SK-N-SH (cell line): ENCODE measurements around the gene KDM4C. TPM values are rescaled to one million over a fixed set of nuclear protein-coding genes. Genes with fewer than 3 reads are reported as not detected.

ENCODE experiments used
- CTCF ChIA-PET: fragments of 300-600, 350-600 bp; formaldehyde crosslinking; extraction: SDS; loops from one replicate; lab custom pipeline; 2021; lab: Yijun Ruan, JAX
- POLR2A ChIA-PET: fragments of 350-600 bp; sonication (Branson Sonifier 250); formaldehyde crosslinking; extraction: SDS; loops from one replicate; lab custom pipeline; 2020; ENCODE audit warnings: antibody characterized with exemption, inconsistent platforms; lab: Yijun Ruan, JAX
- DNase-seq: peaks from one replicate; pipeline ENCODE4 v3.0.0; 2012
- H2AFZ ChIP-seq: fragments of 200-600 bp; sonication (generic); 2 replicates; pipeline ENCODE4 v1.8.1; 2016; ENCODE audit warnings: antibody characterized with exemption, mild to moderate bottlenecking, low read depth
- H3F3A ChIP-seq: fragments of 200-600 bp; sonication (generic); replicated peaks from 2 replicates; pipeline ENCODE3; 2016; ENCODE audit warnings: antibody characterized with exemption, mild to moderate bottlenecking; ENCODE audit not compliant: insufficient read depth
- H3K27ac ChIP-seq, 2 experiments: fragments of 200-500 bp in 1 of 2; fragments of 200-600 bp in 1 of 2; sonication (Bioruptor generic) in 1 of 2; sonication (generic), shearing (Covaris generic) in 1 of 2; 2 replicates each; pipeline versions ENCODE4 v1.5.1 to v1.6.1; 2014 to 2016; ENCODE audit warnings: low read depth in 2 of 2, inconsistent platforms in 1 of 2, low read length in 1 of 2, mild to moderate bottlenecking in 1 of 2, mixed read lengths in 1 of 2
- H3K27me3 ChIP-seq: fragments of 200-600 bp; sonication (generic), shearing (Covaris generic); 2 replicates; pipeline ENCODE4 v1.6.1; 2016; ENCODE audit warnings: mixed run types; ENCODE audit not compliant: insufficient read depth
- H3K36me3 ChIP-seq, 2 experiments: fragments of 200-500 bp in 1 of 2; fragments of 200-600 bp in 1 of 2; sonication (Bioruptor generic) in 1 of 2; sonication (generic) in 1 of 2; replicated peaks in 1 of 2; 2 replicates each; pipeline versions ENCODE3 to v1.5.1; 2014 to 2016; ENCODE audit warnings: low read length in 1 of 2, mild to moderate bottlenecking in 1 of 2; ENCODE audit not compliant: insufficient read depth in 2 of 2, control insufficient read depth in 1 of 2
- H3K4me1 ChIP-seq, 2 experiments: fragments of 200-500 bp in 1 of 2; fragments of 200-600 bp in 1 of 2; sonication (Bioruptor generic) in 1 of 2; sonication (generic), shearing (Covaris generic) in 1 of 2; 2 replicates each; pipeline versions ENCODE4 v1.5.1 to v1.6.1; 2014 to 2016; ENCODE audit warnings: low read depth in 1 of 2, low read length in 1 of 2, mixed run types in 1 of 2; ENCODE audit not compliant: insufficient read depth in 2 of 2, control insufficient read depth in 1 of 2
- H3K4me2 ChIP-seq: fragments of 200-600 bp; sonication (generic), shearing (Covaris generic); 2 replicates; pipeline ENCODE4 v1.6.1; 2017; ENCODE audit warnings: mixed run types
- H3K4me3 ChIP-seq, 2 experiments: fragments of 200-500 bp in 1 of 2; fragments of 200-600 bp in 1 of 2; sonication (Bioruptor generic) in 1 of 2; sonication (generic), shearing (Covaris generic) in 1 of 2; 2 replicates each; pipeline versions ENCODE4 v1.5.1 to v1.8.1; 2014 to 2016; ENCODE audit warnings: low read depth in 2 of 2, inconsistent platforms in 1 of 2, low read length in 1 of 2, mild to moderate bottlenecking in 1 of 2, mixed read lengths in 1 of 2, moderate library complexity in 1 of 2
- H3K79me2 ChIP-seq: fragments of 200-600 bp; sonication (generic); 2 replicates; pipeline ENCODE4 v1.8.1; 2017; ENCODE audit warnings: mild to moderate bottlenecking; ENCODE audit not compliant: insufficient read depth
- H3K9ac ChIP-seq: fragments of 200-600 bp; sonication (generic); 2 replicates; pipeline ENCODE4 v1.6.1; 2017; ENCODE audit warnings: mixed run types
- H3K9me2 ChIP-seq: fragments of 200-600 bp; sonication (generic); 2 replicates; pipeline ENCODE4 v1.6.1; 2017; ENCODE audit warnings: mixed run types
- H3K9me3 ChIP-seq: fragments of 200-600 bp; sonication (generic); 2 replicates; pipeline ENCODE4 v1.6.1; 2017; ENCODE audit warnings: mixed run types, mild to moderate bottlenecking, moderate library complexity
- H4K20me1 ChIP-seq: fragments of 200-600 bp; sonication (generic); 2 replicates; pipeline ENCODE4 v1.6.1; 2017; ENCODE audit warnings: mild to moderate bottlenecking, mixed run types; ENCODE audit not compliant: insufficient read depth
- ELF1 ChIP-seq: IDR thresholded peaks from 2 replicates; pipeline ENCODE4 v1.4.0; 2012
- EP300 ChIP-seq, 2 experiments: IDR thresholded peaks; 2 replicates each; pipeline versions ENCODE4 v1.4.0 to v1.6.1; 2012; ENCODE audit warnings: borderline replicate concordance in 1 of 2, low read depth in 1 of 2, low read length in 1 of 2
- EZH2phosphoT487 ChIP-seq: fragments of 200-600 bp; sonication (generic); IDR thresholded peaks from 2 replicates; pipeline ENCODE4 v1.6.1; 2017; ENCODE audit warnings: low read depth, mixed run types, mild to moderate bottlenecking, antibody characterized with exemption, moderate library complexity, borderline replicate concordance
- FOSL2 ChIP-seq: IDR thresholded peaks from 2 replicates; pipeline ENCODE4 v1.4.0; 2012; ENCODE audit warnings: low read depth, mild to moderate bottlenecking, moderate library complexity, borderline replicate concordance
- FOXJ3 ChIP-seq: sonication (generic); formaldehyde crosslinking; IDR thresholded peaks from 2 replicates; pipeline ENCODE4 v1.5.1; 2020; ENCODE audit warnings: mild to moderate bottlenecking, missing genetic modification reagents
- GATA2 ChIP-seq: sonication (generic); formaldehyde crosslinking; IDR thresholded peaks from 2 replicates; pipeline ENCODE4 v1.5.0; 2020; ENCODE audit warnings: mild to moderate bottlenecking, missing genetic modification reagents
- MEF2A ChIP-seq: IDR thresholded peaks from 2 replicates; pipeline ENCODE4 v1.4.0; 2012; ENCODE audit warnings: low read depth, borderline replicate concordance
- NFIC ChIP-seq: IDR thresholded peaks from 2 replicates; pipeline ENCODE4 v1.4.0; 2012; ENCODE audit warnings: borderline replicate concordance
- TAF1 ChIP-seq: IDR thresholded peaks from 2 replicates; pipeline ENCODE4 v1.6.1; 2012; ENCODE audit warnings: low read depth, mild to moderate bottlenecking, low read length, moderate library complexity, borderline replicate concordance
- TCF12 ChIP-seq: IDR thresholded peaks from 2 replicates; pipeline ENCODE4 v1.4.0; 2012
- TEAD4 ChIP-seq: IDR thresholded peaks from 2 replicates; pipeline ENCODE4 v1.4.0; 2012; ENCODE audit warnings: mild to moderate bottlenecking, borderline replicate concordance; ENCODE audit not compliant: insufficient read depth
- WGBS: methylation state at CpG from one replicate; pipeline ENCODE4 v1.1.6; 2017; ENCODE audit warnings: low lambda C conversion rate; 5-methylcytosine and 5-hydroxymethylcytosine counted together
- polyA plus RNA-seq, 3 experiments: library from polyadenylated mRNA; depleted of rRNA; stranded (reverse); fragments of >200 nt; gene quantifications; 2 replicates each; pipeline ENCODE4 v1.2.3, GENCODE V29; 2012
- TF ChIP-seq, protein P1 (sequence below): fragments of 150-350 bp; IDR thresholded peaks from 2 replicates; pipeline ENCODE4 v1.6.1; 2016; ENCODE audit warnings: mild to moderate bottlenecking, low read depth, low read length
- TF ChIP-seq, protein P2 (sequence below): IDR thresholded peaks from 2 replicates; pipeline ENCODE4 v1.4.0; 2012; ENCODE audit warnings: low read depth, borderline replicate concordance
- TF ChIP-seq, protein P3 (sequence below): fragments of 200-600 bp; sonication (generic); IDR thresholded peaks from 2 replicates; pipeline ENCODE4 v1.6.1; 2017; ENCODE audit warnings: antibody characterized with exemption, mild to moderate bottlenecking, moderate library complexity
- TF ChIP-seq, protein P4 (sequence below): IDR thresholded peaks from 2 replicates; pipeline ENCODE4 v1.4.0; 2012; ENCODE audit warnings: low read depth
- TF ChIP-seq, protein P5 (sequence below): fragments of 150-350 bp; IDR thresholded peaks from 2 replicates; pipeline ENCODE4 v1.6.1; 2017; ENCODE audit warnings: antibody characterized with exemption, low read length, low read depth, borderline replicate concordance

KDM4C gene
- polyA plus RNA-seq, 1 of the 3 experiments (the other 2 are of a cell fraction), result 9.4 TPM

DNA sequence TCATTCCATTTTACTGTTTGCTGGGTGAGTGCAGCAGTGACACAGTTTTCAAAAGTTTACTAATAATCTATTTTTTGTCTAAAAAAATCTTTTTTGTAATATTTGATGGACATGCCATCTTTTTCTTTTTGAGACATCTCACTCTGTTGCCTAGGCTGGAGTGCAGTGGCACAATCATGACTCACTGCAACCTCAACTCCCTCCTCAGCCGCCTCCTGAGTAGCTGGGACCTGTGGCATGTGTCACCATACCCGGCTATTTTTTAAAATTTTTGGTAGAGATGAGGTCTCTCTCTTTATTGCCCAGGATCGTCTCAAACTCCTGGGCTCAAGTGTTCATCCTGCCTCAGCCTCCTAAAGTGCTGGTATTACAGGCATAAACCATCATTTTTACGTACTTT is 86.0 kb downstream of the KDM4C start:
- Histone ChIP-seq H3K4me1 (no peaks in the 10 kb centered on the region), H2AFZ (no peak overlapping the region), H3K79me2 (no peaks in the 10 kb centered on the region), H3F3A (no peaks in the 10 kb centered on the region), H3K9me3 (no peaks in the 10 kb centered on the region), H3K27me3 (no peaks in the 10 kb centered on the region), H3K9me2 (no peaks in the 10 kb centered on the region), H3K36me3 (no peaks in the 10 kb centered on the region), H4K20me1 (no peaks in the 10 kb centered on the region), H3K27ac (no peak overlapping the region), H3K9ac (no peak overlapping the region), H3K4me2 (no peak overlapping the region), H3K4me3 (no peak overlapping the region)
- TF ChIP-seq TAF1, result no peak
- no peak for TF ChIP-seq EP300 (IDR thresholded peaks at IDR 0.05; ENCODE audit: borderline replicate concordance in 1 of 2, low read depth in 1 of 2, low read length in 1 of 2)
- WGBS, result 96% methylated on average over 4 of the region's 4 CpGs
- CTCF ChIA-PET, result interaction anchor here (1.6 kb wide), 1 partner anchor 16 kb away, joined by 10 read pairs; no protein-coding TSS in a partner anchor
- DNase-seq, result no peak
- POLR2A ChIA-PET, result no interaction called here

DNA sequence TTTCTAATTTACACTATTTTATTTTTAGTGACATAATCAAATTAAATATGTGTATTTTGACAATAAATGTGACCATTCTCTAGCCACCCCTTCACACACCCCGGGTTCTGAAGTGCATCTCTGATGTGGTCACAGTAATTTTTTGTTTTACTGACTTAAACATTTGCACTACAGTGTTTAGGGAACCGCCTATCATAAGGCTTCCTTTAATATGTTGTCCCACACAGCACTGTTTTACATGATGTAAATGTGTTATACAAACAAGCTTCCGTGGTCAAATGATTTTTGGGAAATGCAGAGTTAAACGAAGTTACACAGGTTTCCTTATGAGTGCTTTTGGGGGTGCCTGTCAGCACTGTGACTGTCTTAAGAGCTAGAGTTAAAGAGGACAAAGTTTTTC is 86.5 kb downstream of the KDM4C start:
- CTCF ChIA-PET, result interaction anchor here (1.6 kb wide), 1 partner anchor 17 kb away, joined by 10 read pairs; no protein-coding TSS in a partner anchor

DNA sequence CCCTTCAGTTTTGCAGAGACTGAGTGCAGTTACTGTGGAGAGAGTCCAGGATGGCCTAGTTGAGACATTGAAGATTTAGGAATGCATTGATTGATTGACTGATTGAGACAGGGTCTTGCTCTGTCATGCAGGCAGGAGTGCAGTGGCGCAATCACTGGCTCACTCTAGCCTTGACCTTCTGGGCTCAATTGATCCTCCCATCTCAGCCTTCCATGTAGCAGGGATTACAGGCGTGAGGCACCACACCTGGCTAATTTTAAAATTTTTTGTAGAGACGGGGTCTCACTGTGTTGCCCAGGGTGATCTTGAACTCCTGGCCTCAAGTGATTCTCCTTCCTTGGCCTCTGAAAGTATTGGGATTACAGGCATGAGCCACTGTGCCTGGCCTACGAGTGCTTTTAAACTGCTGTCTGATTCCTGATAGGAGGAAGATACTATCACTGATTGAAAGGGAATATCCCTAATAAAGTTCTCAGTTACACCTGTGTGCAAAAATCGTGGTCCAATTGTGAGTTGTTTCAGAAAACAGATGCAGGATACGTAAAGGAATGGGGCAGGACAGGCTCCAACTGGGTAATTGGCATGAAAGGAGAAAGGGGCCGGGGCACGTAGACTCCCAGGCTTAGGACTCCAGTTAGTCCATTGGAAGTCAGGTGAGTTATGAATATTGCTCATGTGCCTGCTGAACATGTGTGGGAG is 87.5 kb downstream of the KDM4C start:
- Histone ChIP-seq H3K9me3 (no peaks in the 10 kb centered on the region), H2AFZ (no peak overlapping the region), H3K9ac (no peak overlapping the region), H3K27me3 (no peaks in the 10 kb centered on the region), H3K27ac (no peak overlapping the region), H3K36me3 (peaks cover 0 to 10% of the 10 kb centered on the region in 2 experiments), H3K79me2 (no peaks in the 10 kb centered on the region), H4K20me1 (no peaks in the 10 kb centered on the region), H3F3A (no peaks in the 10 kb centered on the region), H3K4me2 (no peak overlapping the region), H3K4me1 (no peaks in the 10 kb centered on the region), H3K9me2 (no peaks in the 10 kb centered on the region), H3K4me3 (no peak overlapping the region)
- ChIA-PET CTCF (interaction anchor here (0.6 to 1.6 kb wide), 4 partner anchors 11 to 81 kb away, joined by 3 to 10 read pairs (median 4); no protein-coding TSS in a partner anchor), POLR2A (no interaction called here)
- DNase-seq, result no peak
- WGBS, result 89% methylated on average over 8 of the region's 8 CpGs
- no peak for TF ChIP-seq FOXJ3
- TF ChIP-seq, protein P1, sequence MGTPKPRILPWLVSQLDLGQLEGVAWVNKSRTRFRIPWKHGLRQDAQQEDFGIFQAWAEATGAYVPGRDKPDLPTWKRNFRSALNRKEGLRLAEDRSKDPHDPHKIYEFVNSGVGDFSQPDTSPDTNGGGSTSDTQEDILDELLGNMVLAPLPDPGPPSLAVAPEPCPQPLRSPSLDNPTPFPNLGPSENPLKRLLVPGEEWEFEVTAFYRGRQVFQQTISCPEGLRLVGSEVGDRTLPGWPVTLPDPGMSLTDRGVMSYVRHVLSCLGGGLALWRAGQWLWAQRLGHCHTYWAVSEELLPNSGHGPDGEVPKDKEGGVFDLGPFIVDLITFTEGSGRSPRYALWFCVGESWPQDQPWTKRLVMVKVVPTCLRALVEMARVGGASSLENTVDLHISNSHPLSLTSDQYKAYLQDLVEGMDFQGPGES, result no peak
- TF ChIP-seq ELF1, result no peak
- no peak for TF ChIP-seq EZH2phosphoT487
- no peak for TF ChIP-seq GATA2 (CRISPR knock-in tag)
- TF ChIP-seq, protein P2, sequence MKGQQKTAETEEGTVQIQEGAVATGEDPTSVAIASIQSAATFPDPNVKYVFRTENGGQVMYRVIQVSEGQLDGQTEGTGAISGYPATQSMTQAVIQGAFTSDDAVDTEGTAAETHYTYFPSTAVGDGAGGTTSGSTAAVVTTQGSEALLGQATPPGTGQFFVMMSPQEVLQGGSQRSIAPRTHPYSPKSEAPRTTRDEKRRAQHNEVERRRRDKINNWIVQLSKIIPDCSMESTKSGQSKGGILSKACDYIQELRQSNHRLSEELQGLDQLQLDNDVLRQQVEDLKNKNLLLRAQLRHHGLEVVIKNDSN, result no peak
- TF ChIP-seq, protein P3, sequence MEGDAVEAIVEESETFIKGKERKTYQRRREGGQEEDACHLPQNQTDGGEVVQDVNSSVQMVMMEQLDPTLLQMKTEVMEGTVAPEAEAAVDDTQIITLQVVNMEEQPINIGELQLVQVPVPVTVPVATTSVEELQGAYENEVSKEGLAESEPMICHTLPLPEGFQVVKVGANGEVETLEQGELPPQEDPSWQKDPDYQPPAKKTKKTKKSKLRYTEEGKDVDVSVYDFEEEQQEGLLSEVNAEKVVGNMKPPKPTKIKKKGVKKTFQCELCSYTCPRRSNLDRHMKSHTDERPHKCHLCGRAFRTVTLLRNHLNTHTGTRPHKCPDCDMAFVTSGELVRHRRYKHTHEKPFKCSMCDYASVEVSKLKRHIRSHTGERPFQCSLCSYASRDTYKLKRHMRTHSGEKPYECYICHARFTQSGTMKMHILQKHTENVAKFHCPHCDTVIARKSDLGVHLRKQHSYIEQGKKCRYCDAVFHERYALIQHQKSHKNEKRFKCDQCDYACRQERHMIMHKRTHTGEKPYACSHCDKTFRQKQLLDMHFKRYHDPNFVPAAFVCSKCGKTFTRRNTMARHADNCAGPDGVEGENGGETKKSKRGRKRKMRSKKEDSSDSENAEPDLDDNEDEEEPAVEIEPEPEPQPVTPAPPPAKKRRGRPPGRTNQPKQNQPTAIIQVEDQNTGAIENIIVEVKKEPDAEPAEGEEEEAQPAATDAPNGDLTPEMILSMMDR, result no peak
- TF ChIP-seq, protein P4, sequence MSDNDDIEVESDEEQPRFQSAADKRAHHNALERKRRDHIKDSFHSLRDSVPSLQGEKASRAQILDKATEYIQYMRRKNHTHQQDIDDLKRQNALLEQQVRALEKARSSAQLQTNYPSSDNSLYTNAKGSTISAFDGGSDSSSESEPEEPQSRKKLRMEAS, result no peak
- no peak for TF ChIP-seq TCF12
- TF ChIP-seq, protein P5, sequence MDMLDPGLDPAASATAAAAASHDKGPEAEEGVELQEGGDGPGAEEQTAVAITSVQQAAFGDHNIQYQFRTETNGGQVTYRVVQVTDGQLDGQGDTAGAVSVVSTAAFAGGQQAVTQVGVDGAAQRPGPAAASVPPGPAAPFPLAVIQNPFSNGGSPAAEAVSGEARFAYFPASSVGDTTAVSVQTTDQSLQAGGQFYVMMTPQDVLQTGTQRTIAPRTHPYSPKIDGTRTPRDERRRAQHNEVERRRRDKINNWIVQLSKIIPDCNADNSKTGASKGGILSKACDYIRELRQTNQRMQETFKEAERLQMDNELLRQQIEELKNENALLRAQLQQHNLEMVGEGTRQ, result no peak
- TF ChIP-seq NFIC, result no peak
- TF ChIP-seq MEF2A, result no peak
- no peak for TF ChIP-seq FOSL2
- no peak for TF ChIP-seq EP300 (IDR thresholded peaks at IDR 0.05; ENCODE audit: borderline replicate concordance in 1 of 2, low read depth in 1 of 2, low read length in 1 of 2)

More for the DNA sequence above, 86.5 kb downstream of the KDM4C start:
- Histone ChIP-seq H2AFZ (no peak overlapping the region), H3K4me3 (no peak overlapping the region), H3K9ac (no peak overlapping the region), H3K79me2 (no peaks in the 10 kb centered on the region), H4K20me1 (no peaks in the 10 kb centered on the region), H3K4me1 (no peaks in the 10 kb centered on the region), H3K9me2 (no peaks in the 10 kb centered on the region), H3K9me3 (no peaks in the 10 kb centered on the region), H3K4me2 (no peak overlapping the region), H3K27me3 (no peaks in the 10 kb centered on the region), H3F3A (no peaks in the 10 kb centered on the region), H3K36me3 (peaks cover 0 to 1% of the 10 kb centered on the region in 2 experiments), H3K27ac (no peak overlapping the region)
- TF ChIP-seq TEAD4, result no peak
- TF ChIP-seq NFIC, result no peak
- WGBS, result 92% methylated on average over 4 of the region's 4 CpGs
- POLR2A ChIA-PET, result no interaction called here
- no peak for DNase-seq
